Measurements from ENCODE around the gene HPS3.
A peak's percentile ranks its signal among the peaks of the same experiment; 100 is the strongest.

HPS3 gene, protein sequence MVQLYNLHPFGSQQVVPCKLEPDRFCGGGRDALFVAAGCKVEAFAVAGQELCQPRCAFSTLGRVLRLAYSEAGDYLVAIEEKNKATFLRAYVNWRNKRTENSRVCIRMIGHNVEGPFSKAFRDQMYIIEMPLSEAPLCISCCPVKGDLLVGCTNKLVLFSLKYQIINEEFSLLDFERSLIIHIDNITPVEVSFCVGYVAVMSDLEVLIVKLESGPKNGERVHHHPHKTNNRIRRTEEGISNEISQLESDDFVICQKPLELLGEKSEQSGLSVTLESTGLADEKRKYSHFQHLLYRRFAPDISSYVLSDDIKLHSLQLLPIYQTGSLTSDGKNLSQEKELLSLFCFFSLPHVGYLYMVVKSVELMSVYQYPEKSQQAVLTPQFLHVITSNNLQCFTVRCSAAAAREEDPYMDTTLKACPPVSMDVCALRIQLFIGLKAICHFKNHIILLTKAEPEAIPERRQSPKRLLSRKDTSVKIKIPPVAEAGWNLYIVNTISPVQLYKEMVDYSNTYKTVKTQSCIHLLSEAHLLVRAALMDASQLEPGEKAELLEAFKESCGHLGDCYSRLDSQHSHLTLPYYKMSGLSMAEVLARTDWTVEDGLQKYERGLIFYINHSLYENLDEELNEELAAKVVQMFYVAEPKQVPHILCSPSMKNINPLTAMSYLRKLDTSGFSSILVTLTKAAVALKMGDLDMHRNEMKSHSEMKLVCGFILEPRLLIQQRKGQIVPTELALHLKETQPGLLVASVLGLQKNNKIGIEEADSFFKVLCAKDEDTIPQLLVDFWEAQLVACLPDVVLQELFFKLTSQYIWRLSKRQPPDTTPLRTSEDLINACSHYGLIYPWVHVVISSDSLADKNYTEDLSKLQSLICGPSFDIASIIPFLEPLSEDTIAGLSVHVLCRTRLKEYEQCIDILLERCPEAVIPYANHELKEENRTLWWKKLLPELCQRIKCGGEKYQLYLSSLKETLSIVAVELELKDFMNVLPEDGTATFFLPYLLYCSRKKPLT

DNA sequence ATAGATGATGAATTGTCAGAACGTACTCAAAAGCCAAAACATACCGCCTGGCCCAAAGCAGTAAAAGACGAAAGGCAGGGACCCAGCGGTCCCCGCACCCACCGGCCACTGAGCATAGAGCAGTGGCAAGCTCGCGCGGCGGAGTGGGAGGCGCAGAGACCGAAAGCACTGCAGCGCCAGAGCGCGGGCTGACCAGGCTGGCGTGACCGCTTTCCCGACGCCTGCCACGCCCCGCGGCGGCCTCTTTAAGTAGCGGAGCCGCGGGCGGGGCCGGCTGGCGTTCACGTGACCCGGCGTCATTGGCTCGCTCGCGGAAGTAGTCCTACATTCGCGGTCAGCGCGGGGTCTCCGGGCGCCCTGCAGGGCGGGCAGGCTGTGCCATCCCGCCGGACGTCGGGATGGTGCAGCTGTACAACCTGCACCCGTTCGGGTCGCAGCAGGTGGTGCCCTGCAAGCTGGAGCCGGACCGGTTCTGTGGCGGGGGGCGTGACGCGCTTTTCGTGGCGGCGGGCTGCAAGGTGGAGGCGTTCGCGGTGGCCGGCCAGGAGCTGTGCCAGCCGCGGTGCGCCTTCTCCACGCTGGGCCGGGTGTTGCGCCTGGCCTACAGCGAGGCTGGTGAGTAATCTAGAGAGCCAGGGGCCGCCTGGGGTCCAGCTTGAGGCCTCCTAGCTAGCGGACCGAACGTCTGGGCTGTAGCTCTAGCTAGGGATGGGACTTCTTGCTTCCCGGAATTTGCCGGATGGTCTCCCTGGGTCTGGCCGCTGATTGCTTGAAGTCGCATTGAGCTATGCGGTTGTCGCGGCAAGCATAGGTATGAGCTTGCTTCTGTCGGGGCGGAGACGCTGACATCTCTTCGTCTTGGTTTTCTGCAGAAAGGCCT lies at the start of gene HPS3:
Gene HPS3 (plus strand): TSS at position 313 of the 880 bp plus-strand sequence. CDS start 86 bp downstream, at position 399.
- peak within 1 kb of the TSS; percentile 78 for H3K4me3 ChIP-seq (ENCODE audit: low read depth, low read length)
- peaks cover 29% of the 10 kb centered on the region for H3K4me1 ChIP-seq (ENCODE audit: control insufficient read depth, insufficient read depth, low read length)
- no peaks in the 10 kb centered on the region for H3K9me3 ChIP-seq (ENCODE audit: control insufficient read depth, insufficient read depth, low read length)
- peak within 1 kb of the TSS; percentile 68 for H3K9ac ChIP-seq (ENCODE audit: low read depth, low read length)
- 0 out of 2 replicates have a peak, but pooled peaks cover 12% of the 10 kb centered on the region for H3K36me3 ChIP-seq (ENCODE audit: control insufficient read depth, insufficient read depth, low read length)
- H3K27ac ChIP-seq (ENCODE audit: low read depth, low read length), result peak within 1 kb of the TSS; percentile 62
- H3K27me3 ChIP-seq (ENCODE audit: control insufficient read depth, insufficient read depth, low read length), result no peaks in the 10 kb centered on the region; the same call in 1 of the 2 replicates

DNA sequence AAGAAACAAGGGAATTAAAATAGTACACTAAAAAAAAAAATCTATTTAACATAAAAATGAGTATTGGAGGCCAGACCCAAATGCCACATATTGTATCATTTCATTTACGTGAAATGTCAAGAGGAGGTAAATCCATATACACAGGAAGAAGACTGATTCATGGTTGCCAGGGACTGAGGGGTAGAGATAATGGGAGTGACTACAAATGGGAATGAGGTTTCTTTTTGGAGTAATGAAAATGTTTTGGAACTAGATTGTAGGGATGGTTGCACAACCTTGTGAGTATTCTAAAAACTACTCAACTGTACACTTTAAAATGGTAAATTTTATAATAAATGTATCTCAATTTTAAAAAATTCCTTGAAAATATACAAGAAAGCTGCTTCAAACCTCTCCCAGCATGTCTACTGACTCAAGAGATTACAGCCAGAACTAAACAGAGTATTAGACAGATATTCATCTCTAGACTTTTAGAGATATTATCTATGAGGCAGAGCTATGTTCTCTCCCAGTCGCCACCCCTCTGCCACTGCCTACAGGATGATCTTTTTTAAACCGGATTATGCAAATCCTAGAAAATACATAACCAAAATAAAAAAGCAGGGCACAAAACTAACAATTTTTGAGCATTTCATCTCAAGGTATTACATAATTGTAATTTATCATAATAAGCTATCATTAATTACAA lies 49.3 kb upstream of the HPS3 start:
- Histone ChIP-seq H3K36me3 (ENCODE audit: control insufficient read depth, insufficient read depth, low read length) (peaks cover 51% of the 10 kb centered on the region), H3K9ac (ENCODE audit: low read depth, low read length) (no peak overlapping the region), H3K4me1 (ENCODE audit: control insufficient read depth, insufficient read depth, low read length) (peaks cover 8% of the 10 kb centered on the region; the same call in 1 of the 2 replicates), H3K27ac (ENCODE audit: low read depth, low read length) (no peak overlapping the region), H3K27me3 (ENCODE audit: control insufficient read depth, insufficient read depth, low read length) (no peaks in the 10 kb centered on the region), H3K9me3 (ENCODE audit: control insufficient read depth, insufficient read depth, low read length) (no peaks in the 10 kb centered on the region), H3K4me3 (ENCODE audit: low read depth, low read length) (no peak overlapping the region)

DNA sequence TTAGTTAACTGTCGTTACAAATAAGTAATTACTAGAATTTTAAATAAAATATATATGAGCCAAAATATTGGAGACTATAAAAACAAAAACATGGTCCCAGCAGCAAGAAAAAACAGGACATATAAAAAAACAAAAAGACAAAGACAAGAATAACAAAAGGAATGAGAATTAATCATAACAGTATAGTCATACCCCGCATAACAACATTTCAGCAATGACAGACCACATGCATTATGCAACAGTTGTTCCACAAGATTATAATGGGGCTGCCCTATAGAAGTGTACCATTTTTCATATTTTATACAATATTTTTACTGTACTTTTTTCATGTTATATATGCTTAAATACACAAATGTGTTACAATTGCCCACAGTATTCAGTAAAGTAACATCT lies 48.7 kb upstream of the HPS3 start:
- no peak overlapping the region for H3K9ac ChIP-seq (ENCODE audit: low read depth, low read length)
- H3K27me3 ChIP-seq (ENCODE audit: control insufficient read depth, insufficient read depth, low read length), result no peaks in the 10 kb centered on the region
- no peaks in the 10 kb centered on the region for H3K9me3 ChIP-seq (ENCODE audit: control insufficient read depth, insufficient read depth, low read length)
- H3K36me3 ChIP-seq (ENCODE audit: control insufficient read depth, insufficient read depth, low read length), result peaks cover 45% of the 10 kb centered on the region
- no peak overlapping the region for H3K27ac ChIP-seq (ENCODE audit: low read depth, low read length)
- H3K4me1 ChIP-seq (ENCODE audit: control insufficient read depth, insufficient read depth, low read length), result peaks cover 8% of the 10 kb centered on the region; the same call in 1 of the 2 replicates
- H3K4me3 ChIP-seq (ENCODE audit: low read depth, low read length), result no peak overlapping the region

DNA sequence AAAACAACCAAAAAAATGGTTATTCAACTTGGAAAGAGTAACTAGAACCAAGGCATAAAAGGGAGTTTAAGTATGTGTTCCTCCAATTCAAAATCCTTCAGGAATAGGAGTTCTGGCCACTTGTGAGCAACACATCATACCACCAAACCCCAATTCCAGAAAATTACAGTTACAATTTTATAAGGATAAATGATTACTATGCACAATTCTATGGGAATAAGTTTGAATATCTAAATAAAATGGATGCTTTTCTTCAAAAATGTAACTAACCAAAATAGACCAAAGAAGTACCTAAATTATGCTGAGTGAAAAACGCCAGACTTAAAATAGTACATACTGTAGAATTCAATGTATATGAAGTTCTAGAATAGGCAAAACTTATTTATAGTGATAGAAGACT lies 47.7 kb upstream of the HPS3 start:
- no peak overlapping the region for H3K4me3 ChIP-seq (ENCODE audit: low read depth, low read length)
- H3K27me3 ChIP-seq (ENCODE audit: control insufficient read depth, insufficient read depth, low read length), result peaks cover under 1% of the 10 kb centered on the region; the same call in 1 of the 2 replicates
- H3K27ac ChIP-seq (ENCODE audit: low read depth, low read length), result no peak overlapping the region
- H3K9ac ChIP-seq (ENCODE audit: low read depth, low read length), result no peak overlapping the region
- peaks cover 42% of the 10 kb centered on the region for H3K36me3 ChIP-seq (ENCODE audit: control insufficient read depth, insufficient read depth, low read length)
- H3K9me3 ChIP-seq (ENCODE audit: control insufficient read depth, insufficient read depth, low read length), result no peaks in the 10 kb centered on the region
- H3K4me1 ChIP-seq (ENCODE audit: control insufficient read depth, insufficient read depth, low read length), result peaks cover 8% of the 10 kb centered on the region; the same call in 1 of the 2 replicates

DNA sequence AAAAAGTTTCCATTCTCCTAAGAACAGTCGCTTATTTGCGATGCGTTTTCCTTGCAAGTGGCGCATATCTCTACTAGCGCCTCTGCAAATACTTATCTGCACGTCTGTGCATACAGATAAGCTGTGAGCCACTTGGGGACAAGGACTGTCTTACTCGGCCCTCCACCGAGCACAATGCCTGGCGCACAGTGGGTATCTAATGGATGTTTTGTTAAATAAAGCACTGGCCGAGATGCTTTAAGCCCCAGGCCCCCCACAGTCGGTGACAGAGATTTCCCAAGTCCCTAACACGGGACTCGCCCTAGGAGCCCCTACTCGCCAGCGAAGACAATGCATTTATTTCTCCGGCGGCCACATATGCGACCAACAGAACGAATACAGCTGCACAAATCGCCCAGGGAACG lies 43.6 kb upstream of the HPS3 start:
- Histone ChIP-seq H3K9me3 (ENCODE audit: control insufficient read depth, insufficient read depth, low read length) (no peaks in the 10 kb centered on the region), H3K27me3 (ENCODE audit: control insufficient read depth, insufficient read depth, low read length) (peaks cover 7% of the 10 kb centered on the region), H3K9ac (ENCODE audit: low read depth, low read length) (peak overlapping the region; percentile 72), H3K36me3 (ENCODE audit: control insufficient read depth, insufficient read depth, low read length) (peaks cover 34% of the 10 kb centered on the region; the same call in 1 of the 2 replicates), H3K27ac (ENCODE audit: low read depth, low read length) (peak overlapping the region; percentile 91), H3K4me1 (ENCODE audit: control insufficient read depth, insufficient read depth, low read length) (peaks cover 8% of the 10 kb centered on the region; the same call in 1 of the 2 replicates), H3K4me3 (ENCODE audit: low read depth, low read length) (peak overlapping the region; percentile 68)

DNA sequence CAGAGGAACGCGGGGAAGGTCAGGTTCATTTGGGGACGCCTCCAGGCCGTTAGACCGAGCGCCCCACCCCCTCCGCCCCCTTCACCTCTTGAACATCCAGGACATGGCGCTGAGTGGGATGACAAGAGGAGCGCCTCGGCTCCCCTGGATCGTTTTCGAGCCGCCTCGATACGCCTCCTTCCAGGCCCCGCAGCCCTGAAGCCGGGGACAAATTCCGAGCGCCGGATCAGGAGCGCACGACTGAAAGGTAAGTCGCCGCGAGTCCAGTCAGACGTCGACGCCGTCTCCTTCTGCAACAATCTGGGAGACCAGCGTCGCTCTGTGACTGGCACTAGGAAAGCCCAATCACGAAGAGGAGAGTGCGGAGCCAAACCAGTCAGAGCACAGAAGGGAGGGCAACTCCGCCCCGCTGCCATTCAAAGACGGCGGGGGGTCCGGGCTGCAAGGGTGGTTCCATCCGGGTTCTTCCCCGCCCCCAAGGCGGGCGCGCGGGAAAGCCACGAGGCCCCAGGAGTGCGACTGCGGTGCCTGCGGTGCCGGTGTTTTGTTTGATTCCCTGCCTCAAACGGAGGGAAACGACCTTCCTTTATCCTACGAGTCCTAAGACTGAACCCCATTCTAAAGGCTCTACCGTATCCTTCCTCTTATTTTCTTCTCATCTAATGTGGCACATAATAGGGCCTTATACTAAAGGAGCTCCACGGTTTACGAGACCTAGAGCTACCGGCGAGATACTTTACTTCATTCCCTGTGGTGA lies 43.0 kb upstream of the HPS3 start, which contains the start of gene HLTF:
Gene HLTF (minus strand): TSS at position 302 of the 757 bp plus-strand sequence. CDS start 197 bp downstream, at position 105.
- Histone ChIP-seq H3K4me1 (ENCODE audit: control insufficient read depth, insufficient read depth, low read length) (peaks cover 8% of the 10 kb centered on the region; the same call in 1 of the 2 replicates), H3K9ac (ENCODE audit: low read depth, low read length) (peak within 1 kb of the TSS; percentile 72), H3K9me3 (ENCODE audit: control insufficient read depth, insufficient read depth, low read length) (no peaks in the 10 kb centered on the region), H3K4me3 (ENCODE audit: low read depth, low read length) (peak within 1 kb of the TSS; percentile 68), H3K27ac (ENCODE audit: low read depth, low read length) (peak within 1 kb of the TSS; percentile 91), H3K27me3 (ENCODE audit: control insufficient read depth, insufficient read depth, low read length) (peaks cover 7% of the 10 kb centered on the region), H3K36me3 (ENCODE audit: control insufficient read depth, insufficient read depth, low read length) (peaks cover 29% of the 10 kb centered on the region; the same call in 1 of the 2 replicates)

DNA sequence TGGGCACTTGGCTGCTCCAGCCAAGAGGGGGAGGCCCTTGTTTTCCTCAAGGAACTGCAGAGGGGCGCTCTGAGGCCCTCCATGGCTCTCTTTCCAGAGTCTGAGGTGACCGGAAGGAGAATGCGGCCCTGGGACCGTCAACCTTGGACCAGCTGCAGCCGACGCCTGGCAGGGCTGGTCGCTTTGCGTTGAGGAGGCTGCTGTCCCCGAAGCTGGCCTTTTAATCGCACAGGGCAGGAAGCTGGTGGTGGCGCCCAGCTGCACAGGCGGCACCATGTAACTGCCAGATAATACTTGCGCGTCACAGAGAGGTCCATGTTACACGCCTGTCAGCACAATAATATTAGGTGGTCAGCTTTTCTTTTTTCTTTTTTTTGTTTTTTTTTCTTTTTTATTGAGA lies 42.2 kb upstream of the HPS3 start:
- no peak overlapping the region for H3K27ac ChIP-seq (ENCODE audit: low read depth, low read length)
- peaks cover 8% of the 10 kb centered on the region; the same call in 1 of the 2 replicates for H3K4me1 ChIP-seq (ENCODE audit: control insufficient read depth, insufficient read depth, low read length)
- no peaks in the 10 kb centered on the region for H3K9me3 ChIP-seq (ENCODE audit: control insufficient read depth, insufficient read depth, low read length)
- peaks cover 7% of the 10 kb centered on the region for H3K27me3 ChIP-seq (ENCODE audit: control insufficient read depth, insufficient read depth, low read length)
- no peak overlapping the region for H3K9ac ChIP-seq (ENCODE audit: low read depth, low read length)
- peaks cover 24% of the 10 kb centered on the region; the same call in 1 of the 2 replicates for H3K36me3 ChIP-seq (ENCODE audit: control insufficient read depth, insufficient read depth, low read length)
- H3K4me3 ChIP-seq (ENCODE audit: low read depth, low read length), result no peak overlapping the region

DNA sequence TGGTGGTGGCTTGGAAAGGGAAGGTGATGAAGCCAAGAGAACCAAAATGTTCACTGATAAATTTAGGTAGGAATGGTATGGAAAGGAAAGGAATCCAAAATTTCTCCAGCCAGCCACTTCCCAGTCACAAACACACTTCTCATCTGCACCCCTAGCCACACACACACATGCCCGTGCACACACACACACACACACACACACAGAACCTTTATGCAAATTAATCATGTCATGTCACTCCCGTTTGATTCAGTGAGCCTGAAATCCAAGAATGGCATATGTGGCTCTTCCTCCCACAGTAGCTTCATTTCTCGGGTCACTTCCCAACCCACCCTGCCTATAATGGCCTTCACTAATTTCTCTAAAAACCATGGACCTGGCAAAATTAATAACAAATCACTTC lies 40.0 kb upstream of the HPS3 start:
- H3K27ac ChIP-seq (ENCODE audit: low read depth, low read length), result no peak overlapping the region
- H3K9ac ChIP-seq (ENCODE audit: low read depth, low read length), result no peak overlapping the region
- H3K27me3 ChIP-seq (ENCODE audit: control insufficient read depth, insufficient read depth, low read length), result peaks cover 7% of the 10 kb centered on the region
- no peaks in the 10 kb centered on the region for H3K9me3 ChIP-seq (ENCODE audit: control insufficient read depth, insufficient read depth, low read length)
- peaks cover 5% of the 10 kb centered on the region; the same call in 1 of the 2 replicates for H3K36me3 ChIP-seq (ENCODE audit: control insufficient read depth, insufficient read depth, low read length)
- H3K4me3 ChIP-seq (ENCODE audit: low read depth, low read length), result no peak overlapping the region
- H3K4me1 ChIP-seq (ENCODE audit: control insufficient read depth, insufficient read depth, low read length), result peaks cover 6% of the 10 kb centered on the region; the same call in 1 of the 2 replicates

DNA sequence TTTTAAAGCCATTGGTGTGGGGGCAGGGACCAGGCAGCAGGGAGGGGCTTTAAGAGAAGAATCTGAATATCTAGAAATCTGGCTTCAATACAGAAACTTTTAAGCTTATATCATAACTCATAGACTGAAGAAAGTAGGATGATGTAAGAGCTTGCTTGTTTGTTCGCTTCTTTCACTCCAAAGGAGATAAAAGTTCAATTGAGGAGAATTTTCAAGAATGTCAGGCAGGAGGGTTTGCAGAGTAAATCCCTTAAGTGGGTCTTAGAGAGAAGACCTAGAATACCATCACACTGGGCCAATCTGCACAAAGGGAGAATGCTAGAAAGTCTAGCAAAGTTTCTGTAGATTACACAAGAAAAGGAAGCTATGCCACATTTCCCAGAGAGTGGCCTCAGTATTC lies 39.0 kb upstream of the HPS3 start:
- H3K4me3 ChIP-seq (ENCODE audit: low read depth, low read length), result no peak overlapping the region
- peaks cover 7% of the 10 kb centered on the region for H3K27me3 ChIP-seq (ENCODE audit: control insufficient read depth, insufficient read depth, low read length)
- no peak overlapping the region for H3K27ac ChIP-seq (ENCODE audit: low read depth, low read length)
- no peaks in the 10 kb centered on the region for H3K36me3 ChIP-seq (ENCODE audit: control insufficient read depth, insufficient read depth, low read length)
- H3K9ac ChIP-seq (ENCODE audit: low read depth, low read length), result no peak overlapping the region
- no peaks in the 10 kb centered on the region for H3K4me1 ChIP-seq (ENCODE audit: control insufficient read depth, insufficient read depth, low read length)
- H3K9me3 ChIP-seq (ENCODE audit: control insufficient read depth, insufficient read depth, low read length), result no peaks in the 10 kb centered on the region
